ENCODE measurements around the gene KRTAP10-11.

The KRTAP10-11 gene

DNA sequence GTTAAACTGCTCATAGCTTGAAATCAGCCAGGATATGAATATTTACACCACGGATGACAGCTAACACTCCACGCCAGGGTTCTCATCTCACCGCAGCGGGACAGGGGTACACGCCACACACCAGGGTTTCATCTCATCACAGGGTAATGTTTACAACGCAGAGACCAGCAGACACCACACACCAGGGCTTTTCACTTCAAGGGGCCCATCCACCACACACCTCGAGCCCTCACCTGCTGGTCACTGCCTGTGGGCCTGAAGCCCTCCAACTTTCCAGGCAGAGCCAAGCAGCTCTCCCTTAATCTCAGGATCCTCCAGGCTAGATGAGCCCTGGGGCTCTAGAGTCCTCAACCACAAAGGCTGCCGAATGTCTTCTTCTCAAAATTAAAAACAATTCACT is 49.4 kb downstream of the KRTAP10-11 start:
- DNase-seq (ENCODE audit: insufficient read length, low spot score) (no peak), FAIRE-seq (no peak)
- TF ChIP-seq, protein P1, sequence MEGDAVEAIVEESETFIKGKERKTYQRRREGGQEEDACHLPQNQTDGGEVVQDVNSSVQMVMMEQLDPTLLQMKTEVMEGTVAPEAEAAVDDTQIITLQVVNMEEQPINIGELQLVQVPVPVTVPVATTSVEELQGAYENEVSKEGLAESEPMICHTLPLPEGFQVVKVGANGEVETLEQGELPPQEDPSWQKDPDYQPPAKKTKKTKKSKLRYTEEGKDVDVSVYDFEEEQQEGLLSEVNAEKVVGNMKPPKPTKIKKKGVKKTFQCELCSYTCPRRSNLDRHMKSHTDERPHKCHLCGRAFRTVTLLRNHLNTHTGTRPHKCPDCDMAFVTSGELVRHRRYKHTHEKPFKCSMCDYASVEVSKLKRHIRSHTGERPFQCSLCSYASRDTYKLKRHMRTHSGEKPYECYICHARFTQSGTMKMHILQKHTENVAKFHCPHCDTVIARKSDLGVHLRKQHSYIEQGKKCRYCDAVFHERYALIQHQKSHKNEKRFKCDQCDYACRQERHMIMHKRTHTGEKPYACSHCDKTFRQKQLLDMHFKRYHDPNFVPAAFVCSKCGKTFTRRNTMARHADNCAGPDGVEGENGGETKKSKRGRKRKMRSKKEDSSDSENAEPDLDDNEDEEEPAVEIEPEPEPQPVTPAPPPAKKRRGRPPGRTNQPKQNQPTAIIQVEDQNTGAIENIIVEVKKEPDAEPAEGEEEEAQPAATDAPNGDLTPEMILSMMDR (IDR thresholded peaks at IDR 0.05; ENCODE audit: insufficient read depth, missing control alignments), result no peak

DNA sequence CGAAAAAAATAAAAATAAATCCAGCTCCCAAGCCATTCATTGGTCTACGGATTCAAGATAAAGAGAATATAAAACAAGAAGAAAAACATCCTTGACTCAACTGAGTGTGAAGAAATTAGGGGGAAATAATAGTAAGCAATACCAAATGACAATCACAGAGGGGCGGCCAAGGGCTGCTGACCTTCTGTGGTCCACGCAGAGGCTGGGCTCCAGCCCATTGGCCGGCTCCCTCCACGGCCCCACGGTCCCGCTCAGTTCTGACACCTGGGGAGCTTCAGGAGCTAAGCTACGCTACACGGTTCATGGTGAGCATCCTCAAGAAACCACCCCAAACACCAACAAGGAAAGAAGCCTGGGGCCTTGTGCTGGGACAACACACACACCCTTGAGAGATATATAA is 50.4 kb downstream of the KRTAP10-11 start:
- no peak for DNase-seq (ENCODE audit: insufficient read length, low spot score)

More for the DNA sequence above, 50.4 kb downstream of the KRTAP10-11 start:
- TF ChIP-seq, protein P1 (IDR thresholded peaks at IDR 0.05; ENCODE audit: insufficient read depth, missing control alignments), result no peak
- no peak for FAIRE-seq

Data from D721Med (cell line).